ENCODE data around the gene GNG2. TPM values are rescaled to one million over a fixed set of nuclear protein-coding genes. Genes with fewer than 3 reads are reported as not detected.

Gene GNG2
- total and polyA plus RNA-seq, 4 donors = 5.3 to 31.9 (median 12.5) TPM

GRCh38 chr14:51848120-51848519 is 12.3 kb upstream of the GNG2 start:
- ATAC-seq (ENCODE audit: low FRiP score) (no peak), DNase-seq (no peak)
- Histone ChIP-seq H3K27me3 (ENCODE audit: control insufficient read depth in 1 of 2, insufficient read depth in 2 of 2, low read length in 1 of 2) (no peaks in the 10 kb centered on the region), H3K36me3 (ENCODE audit: control insufficient read depth in 1 of 2, insufficient read depth in 2 of 2, low read length in 1 of 2) (no peaks in the 10 kb centered on the region), H3K4me1 (ENCODE audit: control insufficient read depth in 1 of 2, insufficient read depth in 2 of 2, low read length in 2 of 2) (no peaks in the 10 kb centered on the region), H3K9me3 (ENCODE audit: control insufficient read depth, low read length) (no peaks in the 10 kb centered on the region), H3K4me3 (ENCODE audit: low read length in 2 of 2) (no peak overlapping the region), H3K27ac (ENCODE audit: low read depth in 1 of 2, low read length in 2 of 2) (no peak overlapping the region)
- intact Hi-C loops (cut with DNase I) = no loop called here
- 74 to 80% methylated on average over 4 of the region's 4 CpGs for WGBS, 2 donors

GRCh38 chr14:51849097-51849496 is 11.3 kb upstream of the GNG2 start:
- H3K27me3 ChIP-seq (ENCODE audit: control insufficient read depth in 1 of 2, insufficient read depth in 2 of 2, low read length in 1 of 2) = no peaks in the 10 kb centered on the region
- no peaks in the 10 kb centered on the region for H3K4me1 ChIP-seq (ENCODE audit: control insufficient read depth in 1 of 2, insufficient read depth in 2 of 2, low read length in 2 of 2)
- WGBS, 2 donors = 82 to 92% methylated on average over 2 of the region's 2 CpGs
- H3K9me3 ChIP-seq (ENCODE audit: control insufficient read depth, low read length) = no peaks in the 10 kb centered on the region
- no peak for ATAC-seq (ENCODE audit: low FRiP score)
- intact Hi-C loops (cut with DNase I) = no loop called here
- H3K4me3 ChIP-seq (ENCODE audit: low read length in 2 of 2) = no peak overlapping the region
- no peak for DNase-seq
- H3K27ac ChIP-seq (ENCODE audit: low read depth in 1 of 2, low read length in 2 of 2) = no peak overlapping the region
- no peaks in the 10 kb centered on the region for H3K36me3 ChIP-seq (ENCODE audit: control insufficient read depth in 1 of 2, insufficient read depth in 2 of 2, low read length in 1 of 2)

GRCh38 chr14:51850651-51851050 is 9.8 kb upstream of the GNG2 start:
- WGBS, 2 donors = 91 to 97% methylated on average over 1 of the region's 1 CpG
- no peaks in the 10 kb centered on the region for H3K9me3 ChIP-seq (ENCODE audit: control insufficient read depth, low read length)
- H3K27ac ChIP-seq (ENCODE audit: low read depth in 1 of 2, low read length in 2 of 2) = no peak overlapping the region
- no peak for DNase-seq
- H3K4me1 ChIP-seq (ENCODE audit: control insufficient read depth in 1 of 2, insufficient read depth in 2 of 2, low read length in 2 of 2) = no peaks in the 10 kb centered on the region
- H3K4me3 ChIP-seq (ENCODE audit: low read length in 2 of 2) = no peak overlapping the region
- intact Hi-C loops (cut with DNase I) = no loop called here
- no peaks in the 10 kb centered on the region for H3K36me3 ChIP-seq (ENCODE audit: control insufficient read depth in 1 of 2, insufficient read depth in 2 of 2, low read length in 1 of 2)
- no peaks in the 10 kb centered on the region for H3K27me3 ChIP-seq (ENCODE audit: control insufficient read depth in 1 of 2, insufficient read depth in 2 of 2, low read length in 1 of 2)
- no peak for ATAC-seq (ENCODE audit: low FRiP score)

- no peak for ATAC-seq (ENCODE audit: low FRiP score)
- intact Hi-C loops (cut with DNase I) = no loop called here
- no peaks in the 10 kb centered on the region for H3K9me3 ChIP-seq (ENCODE audit: control insufficient read depth, low read length)
- no peaks in the 10 kb centered on the region for H3K36me3 ChIP-seq (ENCODE audit: control insufficient read depth in 1 of 2, insufficient read depth in 2 of 2, low read length in 1 of 2)
- DNase-seq = no peak
- H3K4me3 ChIP-seq (ENCODE audit: low read length in 2 of 2) = no peak overlapping the region
- no peaks in the 10 kb centered on the region for H3K4me1 ChIP-seq (ENCODE audit: control insufficient read depth in 1 of 2, insufficient read depth in 2 of 2, low read length in 2 of 2)
- H3K27ac ChIP-seq (ENCODE audit: low read depth in 1 of 2, low read length in 2 of 2) = no peak overlapping the region
- H3K27me3 ChIP-seq (ENCODE audit: control insufficient read depth in 1 of 2, insufficient read depth in 2 of 2, low read length in 1 of 2) = no peaks in the 10 kb centered on the region
- 50 to 67% methylated on average over 4 of the region's 4 CpGs for WGBS, 2 donors
Measured at GRCh38 chr14:51852541-51852940, 7.9 kb upstream of the GNG2 start.

GRCh38 chr14:51855234-51855633 is 5.2 kb upstream of the GNG2 start:
- intact Hi-C loops (cut with DNase I) = no loop called here
- no peak overlapping the region for H3K4me3 ChIP-seq (ENCODE audit: low read length in 2 of 2)
- no peaks in the 10 kb centered on the region for H3K27me3 ChIP-seq (ENCODE audit: control insufficient read depth in 1 of 2, insufficient read depth in 2 of 2, low read length in 1 of 2)
- H3K36me3 ChIP-seq (ENCODE audit: control insufficient read depth in 1 of 2, insufficient read depth in 2 of 2, low read length in 1 of 2) = no peaks in the 10 kb centered on the region
- H3K27ac ChIP-seq (ENCODE audit: low read depth in 1 of 2, low read length in 2 of 2) = no peak overlapping the region
- H3K4me1 ChIP-seq (ENCODE audit: control insufficient read depth in 1 of 2, insufficient read depth in 2 of 2, low read length in 2 of 2) = no peaks in the 10 kb centered on the region
- H3K9me3 ChIP-seq (ENCODE audit: control insufficient read depth, low read length) = no peaks in the 10 kb centered on the region
- DNase-seq = no peak
- WGBS, 2 donors = 11 to 14% methylated on average over 3 of the region's 3 CpGs
- no peak for ATAC-seq (ENCODE audit: low FRiP score)

- Histone ChIP-seq H3K4me1 (ENCODE audit: control insufficient read depth in 1 of 2, insufficient read depth in 2 of 2, low read length in 2 of 2) (peaks cover 0 to 6% of the 10 kb centered on the region in 2 donors), H3K4me3 (ENCODE audit: low read length in 2 of 2) (no peak overlapping the region), H3K27ac (ENCODE audit: low read depth in 1 of 2, low read length in 2 of 2) (no peak overlapping the region), H3K36me3 (ENCODE audit: control insufficient read depth in 1 of 2, insufficient read depth in 2 of 2, low read length in 1 of 2) (no peaks in the 10 kb centered on the region), H3K9me3 (ENCODE audit: control insufficient read depth, low read length) (no peaks in the 10 kb centered on the region), H3K27me3 (ENCODE audit: control insufficient read depth in 1 of 2, insufficient read depth in 2 of 2, low read length in 1 of 2) (no peaks in the 10 kb centered on the region)
- intact Hi-C loops (cut with DNase I) = no loop called here
- ATAC-seq (ENCODE audit: low FRiP score) (no peak), DNase-seq (no peak)
- 93 to 100% methylated on average over 1 of the region's 1 CpG for WGBS, 2 donors
Measured at GRCh38 chr14:51856792-51857296, 3.6 kb upstream of the GNG2 start.

GRCh38 chr14:51859131-51859530 is 1.3 kb upstream of the GNG2 start:
- ATAC-seq (ENCODE audit: low FRiP score) = no peak
- DNase-seq = no peak
- no peak overlapping the region for H3K4me3 ChIP-seq (ENCODE audit: low read length in 2 of 2)
- H3K9me3 ChIP-seq (ENCODE audit: control insufficient read depth, low read length) = no peaks in the 10 kb centered on the region
- no peaks in the 10 kb centered on the region for H3K27me3 ChIP-seq (ENCODE audit: control insufficient read depth in 1 of 2, insufficient read depth in 2 of 2, low read length in 1 of 2)
- H3K36me3 ChIP-seq (ENCODE audit: control insufficient read depth in 1 of 2, insufficient read depth in 2 of 2, low read length in 1 of 2) = no peaks in the 10 kb centered on the region
- H3K4me1 ChIP-seq (ENCODE audit: control insufficient read depth in 1 of 2, insufficient read depth in 2 of 2, low read length in 2 of 2) = peaks cover 0 to 6% of the 10 kb centered on the region in 2 donors
- 73 to 78% methylated on average over 5 of the region's 5 CpGs for WGBS, 2 donors
- intact Hi-C loops (cut with DNase I) = no loop called here
- no peak overlapping the region for H3K27ac ChIP-seq (ENCODE audit: low read depth in 1 of 2, low read length in 2 of 2)

- intact Hi-C loops (cut with DNase I) = no loop called here
- H3K27ac ChIP-seq (ENCODE audit: low read depth in 1 of 2, low read length in 2 of 2) = no peak overlapping the region
- peaks cover 0 to under 1% of the 10 kb centered on the region in 2 donors for H3K27me3 ChIP-seq (ENCODE audit: control insufficient read depth in 1 of 2, insufficient read depth in 2 of 2, low read length in 1 of 2)
Measured at GRCh38 chr14:51860825-51861499, 550 bp downstream of the GNG2 start.

GRCh38 chr14:51862176-51862796 is 1.9 kb downstream of the GNG2 start:
- DNase-seq (no peak), ATAC-seq (ENCODE audit: low FRiP score) (no peak)
- Histone ChIP-seq H3K9me3 (ENCODE audit: control insufficient read depth, low read length) (no peaks in the 10 kb centered on the region), H3K27me3 (ENCODE audit: control insufficient read depth in 1 of 2, insufficient read depth in 2 of 2, low read length in 1 of 2) (peaks cover 0 to 1% of the 10 kb centered on the region in 2 donors), H3K4me1 (ENCODE audit: control insufficient read depth in 1 of 2, insufficient read depth in 2 of 2, low read length in 2 of 2) (peaks cover 0 to 6% of the 10 kb centered on the region in 2 donors), H3K4me3 (ENCODE audit: low read length in 2 of 2) (no peak overlapping the region), H3K27ac (ENCODE audit: low read depth in 1 of 2, low read length in 2 of 2) (no peak overlapping the region), H3K36me3 (ENCODE audit: control insufficient read depth in 1 of 2, insufficient read depth in 2 of 2, low read length in 1 of 2) (no peaks in the 10 kb centered on the region)
- intact Hi-C loops (cut with DNase I) = no loop called here
- WGBS, 2 donors = 14 to 36% methylated on average over 5 of the region's 5 CpGs

More at GRCh38 chr14:51860825-51861499, 550 bp downstream of the GNG2 start:
- H3K9me3 ChIP-seq (ENCODE audit: control insufficient read depth, low read length) = no peaks in the 10 kb centered on the region
- 2 to 5% methylated on average over 12 of the region's 12 CpGs for WGBS, 2 donors
- peaks cover 0 to 6% of the 10 kb centered on the region in 2 donors for H3K4me1 ChIP-seq (ENCODE audit: control insufficient read depth in 1 of 2, insufficient read depth in 2 of 2, low read length in 2 of 2)
- ATAC-seq (ENCODE audit: low FRiP score) (no peak), DNase-seq (no peak)
- peak overlapping the region in 1 of 2 donors; percentile 31 for H3K4me3 ChIP-seq (ENCODE audit: low read length in 2 of 2)
- H3K36me3 ChIP-seq (ENCODE audit: control insufficient read depth in 1 of 2, insufficient read depth in 2 of 2, low read length in 1 of 2) = no peaks in the 10 kb centered on the region
